Stimulated activated CD4-positive, alpha-beta T cell treated with anti-CD3 and anti-CD28 coated beads, TNF-alpha, amount 100 ng/mL, for 24 hours (primary cell): Measurements from ENCODE around the gene IQCN.
A peak's percentile ranks its signal among the peaks of the same experiment; 100 is the strongest.
"Not testable (repeated sequence)": the region's sequence is repeated elsewhere in the genome, so short reads cannot be mapped to it uniquely, and the experiment has no call there.

Experiments used
- DNase-seq, 3 experiments: peaks; one replicate each; pipeline ENCODE4 v3.0.0-alpha.2; 2020; ENCODE audit warnings: low read depth in 3 of 3

IQCN gene

DNA sequence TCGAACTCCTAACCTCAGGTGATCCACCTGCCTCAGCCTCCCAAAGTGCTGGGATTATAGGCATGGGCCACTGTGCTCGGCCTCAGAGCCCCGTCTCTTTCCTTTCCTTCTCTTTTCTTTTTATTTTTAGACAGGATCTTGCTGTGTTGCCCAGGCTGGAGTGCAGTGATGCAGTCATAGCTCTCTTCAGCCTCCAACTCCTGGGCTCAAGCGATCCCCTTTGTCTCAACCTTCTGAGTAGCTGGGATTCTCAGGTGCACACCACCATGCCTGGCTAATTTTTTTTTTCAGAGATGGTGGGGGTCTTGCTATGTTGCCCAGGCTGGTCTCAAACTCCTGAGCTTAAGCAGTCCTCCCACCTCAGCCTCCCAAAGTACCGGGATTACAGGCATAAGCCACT, 64.3 kb downstream of the IQCN start:
- not testable (repeated sequence) for DNase-seq

GRCh38 chr19:18208098-18208951, 65.9 kb downstream of the IQCN start:
- peak in 1 of 3 experiments; percentile 55 for DNase-seq
